Mesendoderm (in vitro differentiated cells): ENCODE results near the gene PLEKHG7.

ENCODE experiments used
- DNase-seq: peaks from one replicate; pipeline ENCODE4 v3.0.0; 2013
- H2AK5ac ChIP-seq: 2 replicates; pipeline ENCODE4 v1.6.1; 2013; ENCODE audit warnings: low read length, inconsistent platforms
- H2BK120ac ChIP-seq: 2 replicates; pipeline ENCODE4 v1.6.1; 2013; ENCODE audit warnings: low read depth, mild to moderate bottlenecking, low read length, moderate library complexity, mixed read lengths
- H2BK15ac ChIP-seq: replicated peaks from 2 replicates; pipeline ENCODE4 v1.6.1; 2013; ENCODE audit warnings: low read depth, mild to moderate bottlenecking, moderate library complexity
- H2BK5ac ChIP-seq: 2 replicates; pipeline ENCODE4 v1.6.1; 2013; ENCODE audit warnings: low read length, inconsistent platforms
- H3K18ac ChIP-seq: 2 replicates; pipeline ENCODE4 v1.6.1; 2013; ENCODE audit warnings: mild to moderate bottlenecking, low read length, mixed read lengths
- H3K23ac ChIP-seq: one replicate; pipeline ENCODE4 v1.6.1; 2013; ENCODE audit warnings: low read length
- H3K27ac ChIP-seq: 2 replicates; pipeline ENCODE4 v1.5.1; 2013; ENCODE audit warnings: low read depth, mild to moderate bottlenecking, inconsistent platforms, low read length, moderate library complexity
- H3K27me3 ChIP-seq: 2 replicates; pipeline ENCODE4 v1.6.1; 2013; ENCODE audit warnings: low read length, control low read depth, mild to moderate bottlenecking, inconsistent platforms; ENCODE audit not compliant: insufficient read depth, poor library complexity
- H3K36me3 ChIP-seq: 2 replicates; pipeline ENCODE4 v1.6.1; 2013; ENCODE audit warnings: low read length, inconsistent platforms; ENCODE audit not compliant: control insufficient read depth, insufficient read depth
- H3K4ac ChIP-seq: one replicate; pipeline ENCODE4 v1.6.1; 2013; ENCODE audit warnings: low read depth, mild to moderate bottlenecking, low read length, moderate library complexity
- H3K4me1 ChIP-seq: 2 replicates; pipeline ENCODE4 v1.6.1; 2013; ENCODE audit warnings: low read depth, low read length, inconsistent platforms; ENCODE audit not compliant: control insufficient read depth
- H3K4me2 ChIP-seq: 2 replicates; pipeline ENCODE4 v1.6.1; 2013; ENCODE audit warnings: low read length
- H3K4me3 ChIP-seq: 2 replicates; pipeline ENCODE4 v1.5.1; 2013; ENCODE audit warnings: mild to moderate bottlenecking, low read length
- H3K56ac ChIP-seq: one replicate; pipeline ENCODE4 v1.6.1; 2013; ENCODE audit warnings: low read length
- H3K79me1 ChIP-seq: 2 replicates; pipeline ENCODE4 v1.6.1; 2013; ENCODE audit warnings: low read length, inconsistent platforms
- H3K79me2 ChIP-seq: 2 replicates; pipeline ENCODE4 v1.6.1; 2013; ENCODE audit warnings: mild to moderate bottlenecking, low read length; ENCODE audit not compliant: control insufficient read depth, insufficient read depth
- H3K9ac ChIP-seq: 2 replicates; pipeline ENCODE4 v1.6.1; 2013; ENCODE audit warnings: low read length, inconsistent platforms
- H4K5ac ChIP-seq: one replicate; pipeline ENCODE4 v1.6.1; 2013; ENCODE audit warnings: low read length
- H4K8ac ChIP-seq: one replicate; pipeline ENCODE4 v1.6.1; 2013; ENCODE audit warnings: low read depth, mild to moderate bottlenecking, control low read depth, low read length, moderate library complexity
- WGBS: extraction: QIAGEN DNeasy Blood & Tissue Kit; methylation state at CpG from one replicate; pipeline ENCODE4 v1.1.7; 2013; ENCODE audit warnings: low lambda C conversion rate, missing lambda C conversion rate; ENCODE audit not compliant: insufficient coverage; ENCODE audit errors: extremely low coverage; 5-methylcytosine and 5-hydroxymethylcytosine counted together

PLEKHG7 gene

DNA sequence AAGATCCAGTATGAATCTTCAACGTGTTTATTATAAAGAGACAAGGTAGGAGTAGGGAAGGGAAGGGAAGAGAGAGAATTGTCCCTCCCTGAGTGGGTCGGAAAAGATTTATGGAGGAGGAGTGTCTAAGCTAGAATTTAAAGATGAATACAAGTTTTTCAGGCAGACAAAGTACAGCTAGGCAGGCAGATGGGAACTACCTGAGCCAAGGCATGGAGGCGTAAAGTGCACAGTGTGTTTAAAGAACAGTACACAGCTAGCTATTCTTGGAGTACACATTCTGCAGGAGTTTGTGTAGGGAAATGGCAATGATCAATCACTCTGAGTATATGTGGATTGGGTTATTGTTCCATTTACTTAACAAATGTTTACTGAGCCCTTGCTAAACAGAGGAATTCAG lies 20.1 kb downstream of the PLEKHG7 start:
- no peaks in the 10 kb centered on the region for H3K36me3 ChIP-seq
- H2BK5ac ChIP-seq: no peak overlapping the region
- no peak overlapping the region for H4K8ac ChIP-seq
- no CpG with 5 or more reads among the region's 3 CpGs for WGBS
- no peak overlapping the region for H2BK120ac ChIP-seq
- H3K79me2 ChIP-seq: no peaks in the 10 kb centered on the region
- H3K4me3 ChIP-seq: no peak overlapping the region
- no peak overlapping the region for H2BK15ac ChIP-seq
- no peak overlapping the region for H3K4me2 ChIP-seq
- no peak overlapping the region for H3K23ac ChIP-seq
- no peak for DNase-seq
- H3K79me1 ChIP-seq: no peaks in the 10 kb centered on the region
- no peak overlapping the region for H3K9ac ChIP-seq
- no peaks in the 10 kb centered on the region for H3K27me3 ChIP-seq
- no peak overlapping the region for H2AK5ac ChIP-seq
- H3K56ac ChIP-seq: no peak overlapping the region
- no peak overlapping the region for H3K18ac ChIP-seq
- H3K4ac ChIP-seq: no peak overlapping the region
- no peak overlapping the region for H3K27ac ChIP-seq
- no peak overlapping the region for H4K5ac ChIP-seq
- H3K4me1 ChIP-seq: no peaks in the 10 kb centered on the region

DNA sequence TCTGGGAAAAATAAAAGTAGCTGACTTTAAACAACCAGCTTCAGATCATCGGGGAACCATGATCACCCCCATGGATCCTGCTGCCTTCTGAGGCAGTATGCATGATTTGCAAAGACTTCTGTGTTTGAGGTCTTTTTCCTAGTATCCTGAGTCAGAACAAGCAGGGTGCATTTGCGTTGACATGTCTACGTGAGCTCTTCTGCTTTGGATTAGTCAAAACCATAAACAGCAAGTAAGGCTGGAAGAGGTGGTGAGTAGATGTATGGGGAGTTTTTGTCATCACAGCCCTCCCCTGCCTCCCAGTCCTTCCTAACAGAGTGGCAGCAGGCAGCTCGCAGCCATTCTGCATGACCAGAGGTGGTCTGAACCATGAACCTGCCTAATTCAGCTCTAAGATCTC lies 24.1 kb downstream of the PLEKHG7 start:
- Histone ChIP-seq H3K4me2 (no peak overlapping the region), H3K23ac (no peak overlapping the region), H3K9ac (no peak overlapping the region), H4K5ac (no peak overlapping the region), H3K79me2 (no peaks in the 10 kb centered on the region), H2BK15ac (no peak overlapping the region), H2BK5ac (no peak overlapping the region), H3K4ac (no peak overlapping the region), H3K4me3 (no peak overlapping the region), H3K27ac (no peak overlapping the region), H3K36me3 (no peaks in the 10 kb centered on the region), H2BK120ac (no peak overlapping the region), H3K18ac (no peak overlapping the region), H3K79me1 (no peaks in the 10 kb centered on the region), H3K27me3 (no peaks in the 10 kb centered on the region), H4K8ac (no peak overlapping the region), H3K56ac (no peak overlapping the region), H2AK5ac (no peak overlapping the region), H3K4me1 (no peaks in the 10 kb centered on the region)
- WGBS: no CpG with 5 or more reads among the region's 4 CpGs
- no peak for DNase-seq

DNA sequence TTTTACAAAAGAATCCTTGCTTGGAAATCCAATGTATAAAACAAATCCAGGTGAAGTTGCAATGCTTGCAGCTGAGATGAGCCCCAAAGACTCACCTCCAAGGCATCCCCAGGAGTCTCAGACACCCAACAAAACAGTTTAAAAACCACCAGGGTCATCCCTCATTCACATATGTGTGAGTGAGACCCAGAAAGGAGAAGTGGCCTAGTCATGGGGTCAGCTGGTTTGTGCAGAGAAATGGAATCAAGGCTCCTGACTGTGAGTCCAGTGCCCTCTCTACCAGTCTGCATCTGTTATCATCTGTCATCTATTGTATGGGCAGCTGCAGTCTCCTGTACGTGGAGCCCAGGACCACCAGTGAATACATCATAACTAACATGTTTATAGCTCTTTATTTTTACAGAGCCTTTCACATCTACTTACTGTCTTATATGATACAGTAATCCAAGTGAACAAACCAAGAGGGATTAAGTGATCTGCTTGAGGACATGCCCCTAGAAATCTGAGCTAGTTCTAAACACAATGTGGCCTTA lies 27.1 kb downstream of the PLEKHG7 start:
- no CpG with 5 or more reads among the region's 1 CpG for WGBS
- Histone ChIP-seq H3K79me2 (no peaks in the 10 kb centered on the region), H3K9ac (no peak overlapping the region), H3K79me1 (no peaks in the 10 kb centered on the region), H3K4me1 (no peaks in the 10 kb centered on the region), H3K56ac (no peak overlapping the region), H3K4ac (no peak overlapping the region), H2BK15ac (no peak overlapping the region), H2BK5ac (no peak overlapping the region), H3K23ac (no peak overlapping the region), H3K27me3 (no peaks in the 10 kb centered on the region), H4K5ac (no peak overlapping the region), H3K4me3 (no peak overlapping the region), H3K4me2 (no peak overlapping the region), H2BK120ac (no peak overlapping the region), H3K36me3 (no peaks in the 10 kb centered on the region), H3K27ac (no peak overlapping the region), H2AK5ac (no peak overlapping the region), H3K18ac (no peak overlapping the region), H4K8ac (no peak overlapping the region)
- DNase-seq: no peak

DNA sequence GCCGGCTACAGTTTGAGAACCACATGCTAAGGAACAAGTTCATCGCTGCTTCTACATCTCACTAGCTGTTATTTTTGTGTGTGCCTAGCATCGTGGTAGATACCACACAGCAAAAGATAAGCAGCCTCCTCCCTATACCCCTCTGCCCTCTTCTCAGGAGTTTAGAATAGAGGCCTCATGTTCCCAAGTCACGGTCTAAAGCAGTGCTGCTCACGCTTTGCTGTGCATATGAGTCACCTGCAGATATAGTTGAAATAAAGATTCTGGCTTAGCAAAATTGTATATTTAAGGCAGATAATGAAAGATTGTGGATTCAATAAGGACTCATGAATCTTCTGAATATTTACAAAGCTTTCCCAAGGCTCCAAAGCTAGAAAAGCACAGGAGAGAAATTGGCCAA lies 28.0 kb downstream of the PLEKHG7 start:
- Histone ChIP-seq H3K9ac (no peak overlapping the region), H3K4me3 (no peak overlapping the region), H3K79me2 (no peaks in the 10 kb centered on the region), H2AK5ac (no peak overlapping the region), H3K23ac (no peak overlapping the region), H3K4me1 (no peaks in the 10 kb centered on the region), H3K18ac (no peak overlapping the region), H2BK5ac (no peak overlapping the region), H3K27ac (no peak overlapping the region), H3K36me3 (no peaks in the 10 kb centered on the region), H2BK120ac (no peak overlapping the region), H3K79me1 (no peaks in the 10 kb centered on the region), H3K56ac (no peak overlapping the region), H3K4ac (no peak overlapping the region), H2BK15ac (no peak overlapping the region), H4K8ac (no peak overlapping the region), H4K5ac (no peak overlapping the region), H3K4me2 (no peak overlapping the region), H3K27me3 (no peaks in the 10 kb centered on the region)
- DNase-seq: no peak
- no CpG with 5 or more reads among the region's 5 CpGs for WGBS

DNA sequence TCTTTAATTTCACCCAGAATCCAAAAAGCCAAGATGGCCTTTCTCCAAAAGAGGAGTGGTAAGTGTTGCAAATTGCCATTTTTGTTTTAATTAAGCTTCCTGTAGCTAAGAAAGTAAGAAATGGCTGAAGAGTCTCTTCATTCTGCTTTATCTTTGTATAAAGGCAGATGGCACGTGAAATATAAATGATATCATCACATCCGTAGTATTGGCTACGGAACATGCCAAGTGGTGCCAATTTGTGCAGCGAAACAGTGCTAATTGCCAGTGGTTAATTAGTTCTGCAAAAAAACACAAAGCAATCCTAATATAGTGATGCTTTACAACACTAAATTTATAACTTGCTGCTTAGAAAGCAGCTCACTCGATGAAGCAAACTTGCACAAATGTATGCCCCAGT lies 29.4 kb downstream of the PLEKHG7 start:
- Histone ChIP-seq H3K4me3 (no peak overlapping the region), H2BK120ac (no peak overlapping the region), H3K27me3 (no peaks in the 10 kb centered on the region), H2BK5ac (no peak overlapping the region), H2AK5ac (no peak overlapping the region), H3K79me1 (no peaks in the 10 kb centered on the region), H3K27ac (no peak overlapping the region), H3K36me3 (no peaks in the 10 kb centered on the region), H3K4me1 (no peaks in the 10 kb centered on the region), H4K5ac (no peak overlapping the region), H3K18ac (no peak overlapping the region), H3K79me2 (no peaks in the 10 kb centered on the region), H2BK15ac (no peak overlapping the region), H3K4me2 (no peak overlapping the region), H3K9ac (no peak overlapping the region), H3K4ac (no peak overlapping the region), H3K23ac (no peak overlapping the region), H4K8ac (no peak overlapping the region), H3K56ac (no peak overlapping the region)
- no peak for DNase-seq
- WGBS: no CpG with 5 or more reads among the region's 5 CpGs

DNA sequence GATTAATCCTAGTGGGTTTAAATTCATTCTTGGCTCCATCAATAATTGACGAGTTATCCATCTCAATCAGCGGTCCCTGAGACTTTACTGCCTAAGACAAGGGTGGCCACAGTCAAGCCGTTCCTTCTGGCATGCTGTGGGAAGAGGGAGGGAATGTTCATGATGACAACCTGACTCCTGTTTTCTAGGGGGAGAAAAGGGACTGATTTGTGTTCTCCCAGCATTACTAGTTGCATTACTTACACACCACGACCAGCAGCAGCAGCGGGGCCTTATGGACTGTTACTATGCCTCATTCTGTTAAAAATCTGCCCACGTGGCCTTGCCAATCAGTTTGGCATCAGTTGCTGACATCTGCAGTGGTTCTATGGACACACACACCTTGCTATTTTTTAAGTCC lies 29.9 kb downstream of the PLEKHG7 start:
- Histone ChIP-seq H3K18ac (no peak overlapping the region), H3K4me2 (no peak overlapping the region), H3K79me1 (no peaks in the 10 kb centered on the region), H3K4me1 (no peaks in the 10 kb centered on the region), H3K4me3 (no peak overlapping the region), H4K5ac (no peak overlapping the region), H3K56ac (no peak overlapping the region), H3K27ac (no peak overlapping the region), H3K79me2 (no peaks in the 10 kb centered on the region), H4K8ac (no peak overlapping the region), H2BK120ac (no peak overlapping the region), H3K23ac (no peak overlapping the region), H2BK15ac (no peak overlapping the region), H2BK5ac (no peak overlapping the region), H3K36me3 (no peaks in the 10 kb centered on the region), H3K9ac (no peak overlapping the region), H3K27me3 (no peaks in the 10 kb centered on the region), H3K4ac (no peak overlapping the region), H2AK5ac (no peak overlapping the region)
- no CpG with 5 or more reads among the region's 6 CpGs for WGBS
- no peak for DNase-seq
